Endodermal cell (in vitro differentiated cells): Measurements from ENCODE around the gene PIEZO2. TPM values are rescaled to one million over a fixed set of nuclear protein-coding genes. Genes with fewer than 3 reads are reported as not detected.

ENCODE experiments used
- DNase-seq: peaks from one replicate; pipeline ENCODE4 v3.0.0-alpha.2; 2017
- H3K27ac ChIP-seq: 2 replicates; pipeline ENCODE4 v1.5.1; 2013; ENCODE audit warnings: mild to moderate bottlenecking, low read depth, low read length, moderate library complexity
- H3K27me3 ChIP-seq: 2 replicates; pipeline ENCODE4 v1.6.1; 2013; ENCODE audit warnings: mild to moderate bottlenecking, low read length, moderate library complexity; ENCODE audit not compliant: insufficient read depth, control insufficient read depth, poor library complexity, severe bottlenecking
- H3K36me3 ChIP-seq: 2 replicates; pipeline ENCODE4 v1.7.0; 2013; ENCODE audit warnings: mild to moderate bottlenecking, low read length, moderate library complexity; ENCODE audit not compliant: control insufficient read depth, insufficient read depth
- H3K4me1 ChIP-seq: one replicate; pipeline ENCODE4 v1.7.0; 2013; ENCODE audit warnings: low read length; ENCODE audit not compliant: control insufficient read depth, insufficient read depth
- H3K4me3 ChIP-seq: 2 replicates; pipeline ENCODE4 v1.5.1; 2013; ENCODE audit warnings: mild to moderate bottlenecking, low read length, moderate library complexity
- H3K9ac ChIP-seq: 2 replicates; pipeline ENCODE4 v1.6.1; 2013; ENCODE audit warnings: mild to moderate bottlenecking, low read length, moderate library complexity; ENCODE audit not compliant: poor library complexity, severe bottlenecking; ENCODE audit errors: extremely low read depth
- H3K9me3 ChIP-seq: 2 replicates; pipeline ENCODE4 v1.6.1; 2013; ENCODE audit warnings: mild to moderate bottlenecking, low read length, moderate library complexity; ENCODE audit not compliant: control insufficient read depth
- H3K27ac Mint-ChIP-seq: 2 replicates; pipeline ENCODE4 v1.8.0; 2020; ENCODE audit warnings: mixed read lengths
- H3K27me3 Mint-ChIP-seq: 2 replicates; pipeline ENCODE4 v1.8.0; 2021; ENCODE audit warnings: mild to moderate bottlenecking, mixed read lengths; ENCODE audit not compliant: insufficient read depth
- H3K36me3 Mint-ChIP-seq: 2 replicates; pipeline ENCODE4 v1.8.0; 2020; ENCODE audit warnings: low read depth, mixed read lengths
- H3K4me1 Mint-ChIP-seq: 2 replicates; pipeline ENCODE4 v1.8.0; 2020; ENCODE audit warnings: mixed read lengths
- H3K4me3 Mint-ChIP-seq: 2 replicates; pipeline ENCODE4 v1.8.0; 2020; ENCODE audit warnings: mild to moderate bottlenecking, moderate library complexity, mixed read lengths
- H3K9me3 Mint-ChIP-seq: 2 replicates; pipeline ENCODE4 v1.8.0; 2020; ENCODE audit warnings: mild to moderate bottlenecking, mixed read lengths
- CTCF ChIP-seq: fragments of 200-600 bp; sonication (generic); conservative IDR thresholded peaks from 2 replicates; pipeline ENCODE4 v1.5.0; 2021; ENCODE audit warnings: antibody characterized with exemption, mild to moderate bottlenecking
- WGBS, 2 experiments: methylation state at CpG; one replicate each; pipeline versions ENCODE4 v1.1.5 to v1.1.7; 2013; ENCODE audit warnings: missing lambda C conversion rate in 2 of 2, mixed read lengths in 1 of 2; ENCODE audit not compliant: insufficient coverage in 1 of 2, insufficient read length in 1 of 2; 5-methylcytosine and 5-hydroxymethylcytosine counted together
- total RNA-seq, 2 donors: library from RNA; stranded (reverse); fragmentation: NEBNext Ultra II Directional in 1 of 2; extraction: Animal tissue kit (Norgen Biotek cat#: 25700) in 1 of 2; gene quantifications; 2 replicates in 1 of 2; 3 replicates in 1 of 2; pipeline ENCODE4 v1.2.1, GENCODE V29; 2021

PIEZO2 gene
- total RNA-seq, 2 donors from 2014 or later: 7.3 to 12.1 TPM

- Histone ChIP-seq H3K27ac (no peak overlapping the region), H3K4me3 (no peak overlapping the region), H3K9me3 (no peaks in the 10 kb centered on the region), H3K27me3 (no peaks in the 10 kb centered on the region), H3K36me3 (no peaks in the 10 kb centered on the region), H3K9ac (no peak overlapping the region), H3K4me1 (no peaks in the 10 kb centered on the region)
- TF ChIP-seq CTCF: no peak
- no peak overlapping the region for H3K4me3 Mint-ChIP-seq
- no peak overlapping the region for H3K27ac Mint-ChIP-seq
- no peak for DNase-seq
- peaks cover 2% of the 10 kb centered on the region for H3K36me3 Mint-ChIP-seq
- H3K4me1 Mint-ChIP-seq: no peaks in the 10 kb centered on the region
- peaks cover 3% of the 10 kb centered on the region for H3K9me3 Mint-ChIP-seq
- H3K27me3 Mint-ChIP-seq: peaks cover 2% of the 10 kb centered on the region
These were observed 308.2 kb downstream of the PIEZO2 start for GRCh38 chr18:10841203-10841602.

GRCh38 chr18:10840743-10841142 lies 308.6 kb downstream of the PIEZO2 start:
- H3K4me3 Mint-ChIP-seq: no peak overlapping the region
- H3K9me3 Mint-ChIP-seq: no peaks in the 10 kb centered on the region
- no peaks in the 10 kb centered on the region for H3K36me3 Mint-ChIP-seq
- H3K27ac Mint-ChIP-seq: no peak overlapping the region
- no peak for DNase-seq
- H3K27me3 Mint-ChIP-seq: peaks cover 2% of the 10 kb centered on the region
- H3K4me1 Mint-ChIP-seq: no peaks in the 10 kb centered on the region
- Histone ChIP-seq H3K4me3 (no peak overlapping the region), H3K9ac (no peak overlapping the region), H3K4me1 (no peaks in the 10 kb centered on the region), H3K27ac (no peak overlapping the region), H3K36me3 (no peaks in the 10 kb centered on the region), H3K27me3 (no peaks in the 10 kb centered on the region), H3K9me3 (no peaks in the 10 kb centered on the region)
- TF ChIP-seq CTCF: no peak
- 91% methylated on average over 2 of the region's 2 CpGs; no CpG with 5 or more reads in 1 of the 2 experiments for WGBS, 2 experiments

GRCh38 chr18:10839421-10839820 lies 309.9 kb downstream of the PIEZO2 start:
- Histone ChIP-seq H3K27me3 (no peaks in the 10 kb centered on the region), H3K4me3 (no peak overlapping the region), H3K4me1 (no peaks in the 10 kb centered on the region), H3K36me3 (no peaks in the 10 kb centered on the region), H3K27ac (no peak overlapping the region), H3K9me3 (no peaks in the 10 kb centered on the region), H3K9ac (no peak overlapping the region)
- WGBS, 2 experiments: 83% methylated on average over 1 of the region's 1 CpG; no CpG with 5 or more reads in 1 of the 2 experiments
- Mint-ChIP-seq H3K27me3 (peaks cover 2% of the 10 kb centered on the region), H3K27ac (no peak overlapping the region), H3K36me3 (no peaks in the 10 kb centered on the region), H3K4me3 (no peak overlapping the region), H3K4me1 (peaks cover 2% of the 10 kb centered on the region), H3K9me3 (no peaks in the 10 kb centered on the region)
- no peak for TF ChIP-seq CTCF
- no peak for DNase-seq
